HCT116 (cell line): ENCODE data around the gene NLGN4Y. TPM values are rescaled to one million over a fixed set of nuclear protein-coding genes. Genes with fewer than 3 reads are reported as not detected.

ENCODE experiments used
- ATAC-seq: fragments of 200-7000 bp; cut with Tn5 transposase; 2 replicates; pipeline ENCODE4 v1.9.1; 2020; ENCODE audit warnings: mild to moderate bottlenecking, moderate library complexity
- BruUV-seq: library from RNA; stranded (reverse); fragments of 400-500 nt; replicated peaks from 2 replicates; lab custom pipeline; 2021; lab: Mats Ljungman, UMichigan
- CTCF ChIA-PET: fragments of 300-600 bp; sonication (Branson Sonifier 250); formaldehyde crosslinking; loops from one replicate; lab custom pipeline; 2021; ENCODE audit warnings: antibody characterized with exemption; lab: Charles Lee
- POLR2A ChIA-PET: fragments of 300-600, 350-600 bp; sonication (Branson Sonifier 250); formaldehyde crosslinking; loops from one replicate; lab custom pipeline; 2021; ENCODE audit warnings: antibody characterized with exemption; lab: Charles Lee
- RAD21 ChIA-PET, 2 experiments: fragments of 300-600 bp; sonication (Branson Sonifier 250); formaldehyde crosslinking; loops; one replicate each; lab custom pipeline; 2023; ENCODE audit warnings: low total read pairs in 2 of 2; ENCODE audit not compliant: uncharacterized antibody in 2 of 2, unreplicated experiment in 2 of 2, low non-redundant PET in 1 of 2; lab: Charles Lee
- DNase-seq: peaks from one replicate; pipeline ENCODE4 v3.0.0-alpha.2; 2010; ENCODE audit warnings: low read depth, low spot score
- H2AFZ ChIP-seq: fragments of 200-600 bp; shearing (Covaris generic), sonication (generic); 2 replicates; pipeline ENCODE4 v1.6.1; 2017; ENCODE audit warnings: low read depth, mixed run types, mixed read lengths, antibody characterized with exemption, low read length; ENCODE audit not compliant: poor library complexity, severe bottlenecking
- H3K27ac ChIP-seq: 2 replicates; pipeline ENCODE4 v1.5.1; 2012; ENCODE audit warnings: low read depth, low read length
- H3K27me3 ChIP-seq: fragments of 200-600 bp; sonication (generic); 2 replicates; pipeline ENCODE4 v1.6.1; 2016; ENCODE audit warnings: mixed run types, low read length, mixed read lengths; ENCODE audit not compliant: insufficient read depth
- H3K36me3 ChIP-seq, 2 experiments: fragments of 200-500 bp in 1 of 2; fragments of 200-600 bp in 1 of 2; sonication (Bioruptor generic) in 1 of 2; sonication (generic) in 1 of 2; 2 replicates each; pipeline versions ENCODE4 v1.5.1 to v1.6.1; 2014 to 2016; ENCODE audit warnings: low read length in 2 of 2, inconsistent platforms in 1 of 2, mixed read lengths in 1 of 2, mixed run types in 1 of 2; ENCODE audit not compliant: insufficient read depth in 2 of 2, control insufficient read depth in 1 of 2
- H3K4me1 ChIP-seq, 2 experiments: fragments of 200-600 bp in 1 of 2; sonication (generic) in 1 of 2; 2 replicates each; pipeline versions ENCODE4 v1.5.1 to v1.6.1; 2012 to 2017; ENCODE audit warnings: low read length in 2 of 2, inconsistent platforms in 1 of 2, mild to moderate bottlenecking in 1 of 2, mixed read lengths in 1 of 2, mixed run types in 1 of 2, moderate library complexity in 1 of 2; ENCODE audit not compliant: insufficient read depth in 2 of 2, control insufficient read depth in 1 of 2
- H3K4me2 ChIP-seq: fragments of 200-600 bp; sonication (generic); 2 replicates; pipeline ENCODE4 v1.6.1; 2017; ENCODE audit warnings: mixed run types, low read length, mixed read lengths
- H3K4me3 ChIP-seq, 2 experiments: fragments of 200-600 bp in 1 of 2; sonication (generic) in 1 of 2; replicated peaks in 1 of 2; 2 replicates each; pipeline ENCODE4 v1.5.1; 2011 to 2016; ENCODE audit warnings: low read length in 2 of 2, control low read depth in 1 of 2, low read depth in 1 of 2, mild to moderate bottlenecking in 1 of 2, mixed read lengths in 1 of 2, mixed run types in 1 of 2
- H3K79me2 ChIP-seq: fragments of 200-600 bp; sonication (generic); 2 replicates; pipeline ENCODE4 v1.6.1; 2017; ENCODE audit warnings: mild to moderate bottlenecking, mixed run types, low read length, moderate library complexity, mixed read lengths; ENCODE audit not compliant: insufficient read depth
- H3K9ac ChIP-seq: fragments of 200-600 bp; sonication (generic); 2 replicates; pipeline ENCODE4 v1.6.1; 2016; ENCODE audit warnings: low read length, mixed read lengths
- H3K9me2 ChIP-seq: fragments of 200-600 bp; sonication (generic), shearing (Covaris generic); 2 replicates; pipeline ENCODE4 v1.6.1; 2017; ENCODE audit warnings: mixed run types, mild to moderate bottlenecking, moderate library complexity; ENCODE audit not compliant: insufficient read depth
- H3K9me3 ChIP-seq, 2 experiments: fragments of 200-500 bp in 1 of 2; fragments of 200-600 bp in 1 of 2; sonication (Bioruptor generic) in 1 of 2; sonication (generic) in 1 of 2; 2 replicates each; pipeline ENCODE4 v1.6.1; 2014 to 2017; ENCODE audit warnings: low read length in 2 of 2, mixed read lengths in 2 of 2, inconsistent platforms in 1 of 2, low read depth in 1 of 2, mild to moderate bottlenecking in 1 of 2, mixed run types in 1 of 2, moderate library complexity in 1 of 2; ENCODE audit not compliant: control insufficient read depth in 1 of 2, insufficient read depth in 1 of 2
- H4K20me1 ChIP-seq: fragments of 200-600 bp; sonication (generic), shearing (Covaris generic); 2 replicates; pipeline ENCODE4 v1.6.1; 2017; ENCODE audit warnings: mixed run types, mild to moderate bottlenecking, moderate library complexity; ENCODE audit not compliant: insufficient read depth
- CEBPB ChIP-seq: IDR thresholded peaks from 2 replicates; pipeline ENCODE4 v1.6.1; 2012; ENCODE audit warnings: low read depth
- CTCF ChIP-seq, 3 experiments: fragments of 200-600 bp in 1 of 3; sonication (generic) in 1 of 3; IDR thresholded peaks in 2 of 3; conservative IDR thresholded peaks in 1 of 3; 2 replicates each; pipeline ENCODE4 v1.5.1; 2012 to 2017; ENCODE audit warnings: low read depth in 2 of 3, low read length in 2 of 3, antibody characterized with exemption in 1 of 3, borderline replicate concordance in 1 of 3, control low read depth in 1 of 3, mild to moderate bottlenecking in 1 of 3, mixed read lengths in 1 of 3, mixed run types in 1 of 3, moderate library complexity in 1 of 3; ENCODE audit not compliant: insufficient read depth in 1 of 3
- ELF1 ChIP-seq: IDR thresholded peaks from 2 replicates; pipeline ENCODE4 v1.6.1; 2012; ENCODE audit warnings: low read depth, borderline replicate concordance
- EZH2 ChIP-seq: fragments of 200-600 bp; sonication (generic); IDR thresholded peaks from 2 replicates; pipeline ENCODE4 v1.6.1; 2017; ENCODE audit warnings: antibody characterized with exemption, mixed run types
- EZH2phosphoT487 ChIP-seq: fragments of 200-600 bp; IDR thresholded peaks from 2 replicates; pipeline ENCODE4 v1.6.1; 2018; ENCODE audit warnings: antibody characterized with exemption, borderline replicate concordance
- FOSL1 ChIP-seq: IDR thresholded peaks from 2 replicates; pipeline ENCODE4 v1.6.1; 2012; ENCODE audit warnings: low read depth
- MAX ChIP-seq: IDR thresholded peaks from 2 replicates; pipeline ENCODE4 v1.6.1; 2012
- RAD21 ChIP-seq: IDR thresholded peaks from 2 replicates; pipeline ENCODE4 v1.6.1; 2012; ENCODE audit warnings: low read depth, mild to moderate bottlenecking
- SIN3A ChIP-seq: IDR thresholded peaks from 2 replicates; pipeline ENCODE4 v1.6.1; 2012; ENCODE audit warnings: low read depth
- SP1 ChIP-seq: IDR thresholded peaks from 2 replicates; pipeline ENCODE4 v1.6.1; 2012; ENCODE audit warnings: low read depth
- TCF7L2 ChIP-seq: IDR thresholded peaks from 2 replicates; pipeline ENCODE4 v1.7.0; 2011; ENCODE audit warnings: borderline replicate concordance, inconsistent platforms; ENCODE audit not compliant: insufficient read depth, insufficient read length; ENCODE audit errors: extremely low read depth
- YY1 ChIP-seq: IDR thresholded peaks from 2 replicates; pipeline ENCODE4 v1.6.1; 2011; ENCODE audit warnings: low read length, low read depth, moderate library complexity, mild to moderate bottlenecking; ENCODE audit not compliant: insufficient replicate concordance; ENCODE audit errors: extremely low read depth
- intact Hi-C: fragments of 100-400 bp; cut with micrococcal nuclease; formaldehyde crosslinking; loops from 2 replicates; pipeline ENCODE4 v1.10.0; 2022
- total RNA-seq: library from RNA; stranded (reverse); gene quantifications from one replicate; pipeline ENCODE4 v1.2.1, GENCODE V29; 2021; ENCODE audit not compliant: unreplicated experiment
- TF ChIP-seq, protein P1 (sequence below): IDR thresholded peaks from 2 replicates; pipeline ENCODE4 v1.6.1; 2012
- TF ChIP-seq, protein P2 (sequence below): IDR thresholded peaks from 2 replicates; pipeline ENCODE4 v1.6.1; 2011; ENCODE audit warnings: mild to moderate bottlenecking, low read length, moderate library complexity; ENCODE audit not compliant: insufficient replicate concordance; ENCODE audit errors: extremely low read depth

The NLGN4Y gene
- total RNA-seq, 1 experiment from 2014 or later = 0.22 TPM

DNA sequence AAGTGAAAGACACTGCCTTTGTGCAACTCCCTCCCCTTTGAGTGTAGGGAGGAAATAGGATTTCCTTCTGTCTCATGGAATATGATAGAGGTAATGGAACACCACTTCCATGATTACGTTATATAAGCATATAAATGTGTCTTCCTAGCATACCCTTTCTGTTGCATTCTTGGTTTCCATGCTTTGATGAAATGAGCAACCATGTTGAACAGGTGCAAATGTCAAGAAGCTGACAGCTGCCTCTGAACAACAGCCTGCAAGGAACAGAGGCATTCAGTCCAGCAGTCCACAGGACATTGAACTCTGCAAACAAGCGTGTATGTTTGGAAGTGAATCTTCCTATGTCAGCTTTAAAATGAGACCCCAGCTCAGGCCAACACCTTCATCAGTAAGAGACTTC, 117.5 kb downstream of the NLGN4Y start:
- no peak overlapping the region for H3K27ac ChIP-seq
- ChIA-PET POLR2A (no interaction called here), RAD21 (no interaction called here), CTCF (no interaction called here)
- no TSS peak for BruUV-seq
- no peaks in the 10 kb centered on the region for H3K27me3 ChIP-seq
- no peaks in the 10 kb centered on the region for H4K20me1 ChIP-seq
- no peaks in the 10 kb centered on the region for H3K4me1 ChIP-seq
- no peak overlapping the region for H3K4me2 ChIP-seq
- no peaks in the 10 kb centered on the region for H3K36me3 ChIP-seq
- no peak overlapping the region for H3K9ac ChIP-seq
- no peaks in the 10 kb centered on the region for H3K9me2 ChIP-seq
- no peak overlapping the region for H2AFZ ChIP-seq
- H3K9me3 ChIP-seq = no peaks in the 10 kb centered on the region
- intact Hi-C loops = no loop called here
- no peak for ATAC-seq
- DNase-seq = no peak
- H3K79me2 ChIP-seq = no peaks in the 10 kb centered on the region
- no peak overlapping the region for H3K4me3 ChIP-seq
- TF ChIP-seq TCF7L2 (no peak), FOSL1 (no peak), MAX (no peak), SIN3A (no peak), RAD21 (no peak), EZH2 (no peak)

GRCh38 chrY:14644157-14644952, 120.0 kb downstream of the NLGN4Y start:
- Histone ChIP-seq H3K9me2 (no peaks in the 10 kb centered on the region), H3K36me3 (no peaks in the 10 kb centered on the region), H3K27me3 (no peaks in the 10 kb centered on the region), H3K9ac (no peak overlapping the region), H2AFZ (no peak overlapping the region), H4K20me1 (no peaks in the 10 kb centered on the region), H3K79me2 (no peaks in the 10 kb centered on the region), H3K9me3 (no peaks in the 10 kb centered on the region), H3K4me2 (no peak overlapping the region), H3K27ac (no peak overlapping the region), H3K4me3 (no peak overlapping the region), H3K4me1 (no peaks in the 10 kb centered on the region)
- ChIA-PET POLR2A (no interaction called here), CTCF (no interaction called here), RAD21 (no interaction called here)
- no peak for DNase-seq
- no peak for ATAC-seq
- no TSS peak for BruUV-seq
- intact Hi-C loops = no loop called here
- TF ChIP-seq MAX (no peak), YY1 (no peak), EZH2phosphoT487 (no peak), SIN3A (no peak), SP1 (no peak), CEBPB (no peak), ELF1 (no peak), CTCF (IDR thresholded peaks at IDR 0.05 in 2 of 3, conservative IDR thresholded peaks at IDR 0.05 in 1 of 3; ENCODE audit: borderline replicate concordance in 1 of 3, insufficient read depth in 1 of 3, low read depth in 2 of 3, low read length in 2 of 3) (no peak), RAD21 (no peak)
- TF ChIP-seq, protein P1, sequence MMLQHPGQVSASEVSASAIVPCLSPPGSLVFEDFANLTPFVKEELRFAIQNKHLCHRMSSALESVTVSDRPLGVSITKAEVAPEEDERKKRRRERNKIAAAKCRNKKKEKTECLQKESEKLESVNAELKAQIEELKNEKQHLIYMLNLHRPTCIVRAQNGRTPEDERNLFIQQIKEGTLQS = no peak
- TF ChIP-seq, protein P2, sequence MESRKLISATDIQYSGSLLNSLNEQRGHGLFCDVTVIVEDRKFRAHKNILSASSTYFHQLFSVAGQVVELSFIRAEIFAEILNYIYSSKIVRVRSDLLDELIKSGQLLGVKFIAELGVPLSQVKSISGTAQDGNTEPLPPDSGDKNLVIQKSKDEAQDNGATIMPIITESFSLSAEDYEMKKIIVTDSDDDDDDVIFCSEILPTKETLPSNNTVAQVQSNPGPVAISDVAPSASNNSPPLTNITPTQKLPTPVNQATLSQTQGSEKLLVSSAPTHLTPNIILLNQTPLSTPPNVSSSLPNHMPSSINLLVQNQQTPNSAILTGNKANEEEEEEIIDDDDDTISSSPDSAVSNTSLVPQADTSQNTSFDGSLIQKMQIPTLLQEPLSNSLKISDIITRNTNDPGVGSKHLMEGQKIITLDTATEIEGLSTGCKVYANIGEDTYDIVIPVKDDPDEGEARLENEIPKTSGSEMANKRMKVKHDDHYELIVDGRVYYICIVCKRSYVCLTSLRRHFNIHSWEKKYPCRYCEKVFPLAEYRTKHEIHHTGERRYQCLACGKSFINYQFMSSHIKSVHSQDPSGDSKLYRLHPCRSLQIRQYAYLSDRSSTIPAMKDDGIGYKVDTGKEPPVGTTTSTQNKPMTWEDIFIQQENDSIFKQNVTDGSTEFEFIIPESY = no peak
